ENCODE measurements around the gene MAPK9. TPM values are rescaled to one million over a fixed set of nuclear protein-coding genes. Genes with fewer than 3 reads are reported as not detected.

Gene MAPK9
- 30.9 TPM for total RNA-seq
- polyA plus RNA-seq (ENCODE audit: insufficient read depth, low read depth, low replicate concordance) = 17.3 TPM
- long read RNA-seq, donor 1, full-length matches to known transcripts = 3 of 3 reads
- long read RNA-seq, donor 1, partial matches to known transcripts = 0 of 3 reads
- long read RNA-seq, donor 1, other reads (novel, unspliced or antisense) = 0 of 3 reads
- long read RNA-seq, donor 2, full-length matches to known transcripts = 3 of 3 reads
- long read RNA-seq, donor 2, partial matches to known transcripts = 0 of 3 reads
- long read RNA-seq, donor 2, other reads (novel, unspliced or antisense) = 0 of 3 reads
- long read RNA-seq, donor 3, full-length matches to known transcripts = 2 of 2 reads
- long read RNA-seq, donor 3, partial matches to known transcripts = 0 of 2 reads
- long read RNA-seq, donor 3, other reads (novel, unspliced or antisense) = 0 of 2 reads
- long read RNA-seq, donor 4, full-length matches to known transcripts = 8 of 8 reads
- long read RNA-seq, donor 4, partial matches to known transcripts = 0 of 8 reads
- long read RNA-seq, donor 4, other reads (novel, unspliced or antisense) = 0 of 8 reads
- long read RNA-seq, donor 5 = 0 reads
- long read RNA-seq, donor 6, full-length matches to known transcripts = 1 of 8 reads
- long read RNA-seq, donor 6, partial matches to known transcripts = 7 of 8 reads
- long read RNA-seq, donor 6, other reads (novel, unspliced or antisense) = 0 of 8 reads
- long read RNA-seq, donor 7, full-length matches to known transcripts = 16 of 25 reads
- long read RNA-seq, donor 7, partial matches to known transcripts = 0 of 25 reads
- long read RNA-seq, donor 7, other reads (novel, unspliced or antisense) = 9 of 25 reads
- long read RNA-seq, donor 8, full-length matches to known transcripts = 2 of 2 reads
- long read RNA-seq, donor 8, partial matches to known transcripts = 0 of 2 reads
- long read RNA-seq, donor 8, other reads (novel, unspliced or antisense) = 0 of 2 reads
- long read RNA-seq, donor 9, full-length matches to known transcripts = 3 of 12 reads
- long read RNA-seq, donor 9, partial matches to known transcripts = 9 of 12 reads
- long read RNA-seq, donor 9, other reads (novel, unspliced or antisense) = 0 of 12 reads
- long read RNA-seq, donor 10, full-length matches to known transcripts = 1 of 1 reads
- long read RNA-seq, donor 10, partial matches to known transcripts = 0 of 1 reads
- long read RNA-seq, donor 10, other reads (novel, unspliced or antisense) = 0 of 1 reads

DNA sequence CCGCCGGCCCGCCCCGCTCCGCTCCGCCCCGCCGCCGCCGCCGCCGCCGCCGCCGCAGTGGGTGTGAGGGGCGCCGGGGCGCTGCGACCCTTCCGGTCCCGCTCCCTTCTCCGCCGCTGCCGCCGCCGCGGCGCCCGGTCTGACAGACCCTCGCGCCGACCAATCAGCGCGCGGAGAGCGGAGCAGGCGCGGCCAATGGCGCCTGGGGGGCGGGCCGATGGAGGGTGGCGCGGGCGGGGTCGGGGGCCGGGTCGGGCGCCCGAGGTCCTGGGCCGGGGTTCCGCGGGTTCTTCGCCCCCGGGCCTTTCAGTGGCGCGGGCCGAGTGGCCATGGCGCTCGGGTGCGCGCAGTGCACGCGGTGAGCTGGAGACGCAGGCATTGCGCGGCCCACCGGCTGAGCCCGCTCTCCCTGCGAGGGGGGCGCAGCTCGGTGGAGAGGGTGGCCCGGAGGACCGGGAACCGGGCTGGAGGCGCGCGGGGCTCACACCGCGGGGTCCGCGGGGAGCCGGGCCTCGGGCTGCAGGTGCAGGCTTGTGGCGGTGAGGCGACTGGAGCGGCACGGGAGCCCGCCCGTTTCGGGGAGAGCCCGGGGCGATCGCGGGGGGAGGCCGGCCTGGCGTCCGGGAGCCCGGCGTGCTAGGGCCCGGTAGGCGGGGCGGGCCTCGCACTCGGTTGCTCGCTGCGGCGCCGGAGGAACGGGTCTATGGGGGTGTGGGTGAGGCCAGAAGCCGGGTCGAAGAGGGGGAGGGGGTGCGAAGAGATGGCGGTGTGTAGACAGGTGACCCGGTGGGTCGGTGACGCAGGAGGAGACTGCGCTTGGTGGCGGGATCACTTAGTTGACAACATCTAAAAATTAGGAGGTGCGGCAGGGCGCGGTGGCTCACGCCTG, at the start of gene MAPK9:
Gene MAPK9 (minus strand): TSS at position 141 of the 889 bp plus-strand sequence. CDS start 11,522 bp downstream, outside the sequence.
- Histone ChIP-seq H3K4me3 (ENCODE audit: low read length in 3 of 3) (peak within 1 kb of the TSS; percentile 63 to 72 (median 68)), H3K36me3 (ENCODE audit: control insufficient read depth in 2 of 3, insufficient read depth in 3 of 3, low read length in 3 of 3) (no peaks in the 10 kb centered on the region), H3K9ac (ENCODE audit: low read length in 3 of 3) (peak within 1 kb of the TSS in 2 of 3 donors; percentile 33 to 51), H3K27me3 (ENCODE audit: control insufficient read depth, insufficient read depth, low read length) (no peaks in the 10 kb centered on the region), H3K4me1 (ENCODE audit: control insufficient read depth in 2 of 3, insufficient read depth in 2 of 3, low read depth in 1 of 3, low read length in 3 of 3) (peaks cover 0 to 16% (median 0%) of the 10 kb centered on the region in 3 donors), H3K9me3 (ENCODE audit: control insufficient read depth in 2 of 3, insufficient read depth in 1 of 3, low read length in 3 of 3) (no peaks in the 10 kb centered on the region), H3K27ac (ENCODE audit: low read depth in 2 of 2, low read length in 2 of 2) (peak within 1 kb of the TSS; percentile 85)
- TF ChIP-seq, protein P1, sequence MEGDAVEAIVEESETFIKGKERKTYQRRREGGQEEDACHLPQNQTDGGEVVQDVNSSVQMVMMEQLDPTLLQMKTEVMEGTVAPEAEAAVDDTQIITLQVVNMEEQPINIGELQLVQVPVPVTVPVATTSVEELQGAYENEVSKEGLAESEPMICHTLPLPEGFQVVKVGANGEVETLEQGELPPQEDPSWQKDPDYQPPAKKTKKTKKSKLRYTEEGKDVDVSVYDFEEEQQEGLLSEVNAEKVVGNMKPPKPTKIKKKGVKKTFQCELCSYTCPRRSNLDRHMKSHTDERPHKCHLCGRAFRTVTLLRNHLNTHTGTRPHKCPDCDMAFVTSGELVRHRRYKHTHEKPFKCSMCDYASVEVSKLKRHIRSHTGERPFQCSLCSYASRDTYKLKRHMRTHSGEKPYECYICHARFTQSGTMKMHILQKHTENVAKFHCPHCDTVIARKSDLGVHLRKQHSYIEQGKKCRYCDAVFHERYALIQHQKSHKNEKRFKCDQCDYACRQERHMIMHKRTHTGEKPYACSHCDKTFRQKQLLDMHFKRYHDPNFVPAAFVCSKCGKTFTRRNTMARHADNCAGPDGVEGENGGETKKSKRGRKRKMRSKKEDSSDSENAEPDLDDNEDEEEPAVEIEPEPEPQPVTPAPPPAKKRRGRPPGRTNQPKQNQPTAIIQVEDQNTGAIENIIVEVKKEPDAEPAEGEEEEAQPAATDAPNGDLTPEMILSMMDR (IDR thresholded peaks at IDR 0.05; ENCODE audit: borderline replicate concordance, extremely low read depth, insufficient read depth) = no peak
- DNase-seq (peak; percentile 83 to 96 (median 93)), FAIRE-seq (no peak)
- intact Hi-C loops (cut with DNase I) = loop anchor here (10.0 kb wide), 1 partner anchor 173 kb away; no protein-coding TSS in a partner anchor

DNA sequence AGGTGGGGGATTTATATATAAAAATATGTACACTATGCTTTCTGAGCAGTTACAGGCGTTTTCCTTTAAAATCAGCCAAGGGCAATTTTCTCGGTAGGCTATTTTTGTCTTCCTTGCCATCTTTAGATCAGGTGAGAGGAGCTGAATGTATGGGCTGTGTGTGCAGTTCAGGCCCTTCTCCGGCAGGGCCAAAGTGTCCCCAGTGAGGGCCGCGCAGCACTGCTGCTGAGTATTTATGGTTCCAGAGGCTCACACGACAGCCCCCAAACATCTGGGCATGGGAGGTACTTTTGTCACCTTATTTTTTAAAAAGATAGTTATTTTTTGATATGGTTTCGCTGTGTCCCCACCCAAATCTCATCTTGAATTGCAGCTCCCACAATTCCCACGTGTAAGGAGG, 49.7 kb upstream of the MAPK9 start:
- Histone ChIP-seq H3K36me3 (ENCODE audit: control insufficient read depth in 2 of 3, insufficient read depth in 3 of 3, low read length in 3 of 3) (no peaks in the 10 kb centered on the region), H3K27ac (ENCODE audit: low read depth in 2 of 2, low read length in 2 of 2) (no peak overlapping the region), H3K9ac (ENCODE audit: low read length in 3 of 3) (no peak overlapping the region), H3K4me3 (ENCODE audit: low read length in 3 of 3) (no peak overlapping the region), H3K4me1 (ENCODE audit: control insufficient read depth in 2 of 3, insufficient read depth in 2 of 3, low read depth in 1 of 3, low read length in 3 of 3) (no peaks in the 10 kb centered on the region), H3K9me3 (ENCODE audit: control insufficient read depth in 2 of 3, insufficient read depth in 1 of 3, low read length in 3 of 3) (no peaks in the 10 kb centered on the region), H3K27me3 (ENCODE audit: control insufficient read depth, insufficient read depth, low read length) (no peaks in the 10 kb centered on the region)
- intact Hi-C loops (cut with DNase I) = no loop called here
- DNase-seq = peak in 1 of 5 donors; percentile 32
- no peak for FAIRE-seq
- TF ChIP-seq, protein P1 (IDR thresholded peaks at IDR 0.05; ENCODE audit: borderline replicate concordance, extremely low read depth, insufficient read depth) = no peak

DNA sequence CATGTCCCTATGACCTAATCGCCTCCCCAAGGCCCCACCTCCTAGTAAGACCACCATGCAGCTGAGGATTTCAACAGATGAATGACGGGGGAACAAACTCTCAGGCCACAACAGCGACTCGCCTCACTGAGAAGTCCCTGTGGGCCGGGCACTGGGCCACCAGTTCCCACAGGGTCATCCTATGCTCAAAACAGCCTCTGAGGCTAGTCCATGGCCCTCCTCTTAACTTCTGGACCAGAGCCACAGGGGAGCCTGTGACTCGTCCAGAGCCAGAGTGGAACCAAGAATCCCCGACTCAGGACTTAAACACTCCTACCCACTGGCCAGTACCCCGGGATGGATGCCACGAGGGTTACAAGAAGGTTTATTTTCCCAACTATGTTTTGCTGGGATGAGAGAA, 49.0 kb upstream of the MAPK9 start:
- no peaks in the 10 kb centered on the region for H3K36me3 ChIP-seq (ENCODE audit: control insufficient read depth in 2 of 3, insufficient read depth in 3 of 3, low read length in 3 of 3)
- intact Hi-C loops (cut with DNase I) = no loop called here
- no peak overlapping the region for H3K9ac ChIP-seq (ENCODE audit: low read length in 3 of 3)
- H3K4me1 ChIP-seq (ENCODE audit: control insufficient read depth in 2 of 3, insufficient read depth in 2 of 3, low read depth in 1 of 3, low read length in 3 of 3) = no peaks in the 10 kb centered on the region
- H3K9me3 ChIP-seq (ENCODE audit: control insufficient read depth in 2 of 3, insufficient read depth in 1 of 3, low read length in 3 of 3) = no peaks in the 10 kb centered on the region
- no peak overlapping the region for H3K4me3 ChIP-seq (ENCODE audit: low read length in 3 of 3)
- TF ChIP-seq, protein P1 (IDR thresholded peaks at IDR 0.05; ENCODE audit: borderline replicate concordance, extremely low read depth, insufficient read depth) = no peak
- H3K27ac ChIP-seq (ENCODE audit: low read depth in 2 of 2, low read length in 2 of 2) = no peak overlapping the region
- FAIRE-seq (no peak), DNase-seq (peak in 1 of 5 donors; percentile 26)
- no peaks in the 10 kb centered on the region for H3K27me3 ChIP-seq (ENCODE audit: control insufficient read depth, insufficient read depth, low read length)

Data from kidney (tissue), 22 donors.